ENCODE results near the gene GPN3.

DNA sequence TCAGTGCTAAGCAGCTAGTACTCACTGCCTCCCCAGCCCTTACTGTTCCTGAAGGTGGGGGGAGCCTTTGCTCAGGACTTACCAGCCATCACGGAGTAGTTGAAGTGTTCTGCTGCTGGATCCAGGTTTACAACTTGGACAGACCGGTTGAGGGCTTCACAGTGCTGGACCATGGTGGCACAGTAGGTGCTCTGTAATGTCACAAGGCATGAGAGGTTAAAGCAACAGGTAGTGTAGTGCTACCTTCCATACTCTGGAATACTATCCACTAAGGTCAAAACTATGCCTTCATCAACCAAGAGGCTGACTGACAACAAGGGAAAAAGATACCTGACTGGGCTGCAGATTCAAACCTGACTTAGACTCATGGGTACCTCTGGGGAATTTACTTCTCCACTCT is 3.0 kb downstream of the GPN3 start:
- TF ChIP-seq ZFP3 (CRISPR knock-in tag; IDR thresholded peaks at IDR 0.05) (no peak), ISL1 (CRISPR knock-in tag; IDR thresholded peaks at IDR 0.05) (no peak), GLIS3 (CRISPR knock-in tag; IDR thresholded peaks at IDR 0.05) (no peak), ZNF8 (CRISPR knock-in tag; IDR thresholded peaks at IDR 0.05) (no peak), ZFP30 (CRISPR knock-in tag; IDR thresholded peaks at IDR 0.05) (no peak), ZC3H10 (CRISPR knock-in tag; IDR thresholded peaks at IDR 0.05) (no peak), CSDC2 (CRISPR knock-in tag; IDR thresholded peaks at IDR 0.05) (no peak)
- TF ChIP-seq, protein P1, sequence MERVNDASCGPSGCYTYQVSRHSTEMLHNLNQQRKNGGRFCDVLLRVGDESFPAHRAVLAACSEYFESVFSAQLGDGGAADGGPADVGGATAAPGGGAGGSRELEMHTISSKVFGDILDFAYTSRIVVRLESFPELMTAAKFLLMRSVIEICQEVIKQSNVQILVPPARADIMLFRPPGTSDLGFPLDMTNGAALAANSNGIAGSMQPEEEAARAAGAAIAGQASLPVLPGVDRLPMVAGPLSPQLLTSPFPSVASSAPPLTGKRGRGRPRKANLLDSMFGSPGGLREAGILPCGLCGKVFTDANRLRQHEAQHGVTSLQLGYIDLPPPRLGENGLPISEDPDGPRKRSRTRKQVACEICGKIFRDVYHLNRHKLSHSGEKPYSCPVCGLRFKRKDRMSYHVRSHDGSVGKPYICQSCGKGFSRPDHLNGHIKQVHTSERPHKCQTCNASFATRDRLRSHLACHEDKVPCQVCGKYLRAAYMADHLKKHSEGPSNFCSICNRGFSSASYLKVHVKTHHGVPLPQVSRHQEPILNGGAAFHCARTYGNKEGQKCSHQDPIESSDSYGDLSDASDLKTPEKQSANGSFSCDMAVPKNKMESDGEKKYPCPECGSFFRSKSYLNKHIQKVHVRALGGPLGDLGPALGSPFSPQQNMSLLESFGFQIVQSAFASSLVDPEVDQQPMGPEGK (CRISPR knock-in tag; IDR thresholded peaks at IDR 0.05; ENCODE audit: borderline replicate concordance) = no peak
